Loucy (cell line): ENCODE measurements around the gene IFT122.

Experiments
- CTCF ChIP-seq: fragments of 200-600 bp; sonication (generic); conservative IDR thresholded peaks from 2 replicates; pipeline ENCODE4 v1.5.1; 2014; ENCODE audit warnings: mild to moderate bottlenecking, antibody characterized with exemption, low read length
- EZH2phosphoT487 ChIP-seq: fragments of 200-600 bp; IDR thresholded peaks from 2 replicates; pipeline ENCODE4 v1.6.1; 2018; ENCODE audit warnings: antibody characterized with exemption, mild to moderate bottlenecking, moderate library complexity, borderline replicate concordance

- TF ChIP-seq CTCF, result no peak
- TF ChIP-seq EZH2phosphoT487, result no peak
These were observed 46.0 kb downstream of the IFT122 start for GRCh38 chr3:129485721-129486663.
